ENCODE results near the gene UCN3. TPM values are rescaled to one million over a fixed set of nuclear protein-coding genes. Genes with fewer than 3 reads are reported as not detected.

The UCN3 gene, protein sequence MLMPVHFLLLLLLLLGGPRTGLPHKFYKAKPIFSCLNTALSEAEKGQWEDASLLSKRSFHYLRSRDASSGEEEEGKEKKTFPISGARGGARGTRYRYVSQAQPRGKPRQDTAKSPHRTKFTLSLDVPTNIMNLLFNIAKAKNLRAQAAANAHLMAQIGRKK
- total RNA-seq = not detected
- not detected for polyA plus RNA-seq
- total RNA-seq = 0 reads per million in 6 experiments

DNA sequence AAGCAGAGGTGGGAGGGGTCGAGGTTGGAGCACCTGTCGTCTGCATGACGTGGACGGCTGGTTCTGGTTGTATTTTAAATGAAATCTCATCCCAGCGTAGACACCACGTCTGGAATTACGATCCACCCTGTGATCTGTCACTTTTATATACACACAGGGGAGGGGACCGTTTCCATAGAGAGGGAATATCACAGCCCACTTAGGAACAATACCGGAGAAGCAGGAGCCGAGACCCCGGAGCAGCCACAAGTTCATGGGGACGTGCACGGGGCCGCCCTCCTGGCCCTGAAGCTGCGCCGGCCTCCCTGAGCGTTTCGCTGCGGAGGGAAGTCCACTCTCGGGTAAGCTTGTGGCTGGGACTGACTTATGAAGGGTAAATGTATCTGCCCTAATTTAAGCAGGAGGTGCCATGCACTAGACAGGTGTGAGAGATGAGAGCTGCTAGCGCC, at the start of gene UCN3:
UCN3 (plus strand) TSS at position 77 of the 449 bp plus-strand sequence. CDS start 8,755 bp downstream, outside the sequence.
- Mint-ChIP-seq H3K27ac (peak within 1 kb of the TSS in 1 of 10 donors; percentile 58), H3K4me3 (no peak within 1 kb of the TSS), H3K9me3 (peaks cover 0 to 3% (median 0%) of the 10 kb centered on the region in 9 donors), H3K36me3 (no peaks in the 10 kb centered on the region), H3K27me3 (peaks cover 0 to 12% (median 6%) of the 10 kb centered on the region in 5 donors), H3K4me1 (peaks cover 0 to 1% (median 0%) of the 10 kb centered on the region in 4 donors)
- DNase-seq (no peak), ATAC-seq (no peak)
- POLR2A ChIA-PET = no interaction called here

GRCh38 chr10:5317547-5318107, 47.1 kb upstream of the UCN3 start:
- peak overlapping the region in 9 of 10 donors; percentile 43 to 75 (median 65) for H3K4me3 Mint-ChIP-seq
- ATAC-seq = peak; percentile 87 to 92
- H3K27ac Mint-ChIP-seq = peak overlapping the region; percentile 20 to 83 (median 53)
- H3K36me3 Mint-ChIP-seq = peaks cover 0 to 5% (median 0%) of the 10 kb centered on the region in 3 donors
- H3K27me3 Mint-ChIP-seq = no peaks in the 10 kb centered on the region
- H3K4me1 Mint-ChIP-seq = peaks cover 20 to 43% (median 38%) of the 10 kb centered on the region in 4 donors
- DNase-seq = peak in 7 of 10 donors; percentile 3 to 63 (median 26)
- H3K9me3 Mint-ChIP-seq = peaks cover 0 to 7% (median 0%) of the 10 kb centered on the region in 9 donors
- POLR2A ChIA-PET = interaction anchor here (1.1 to 1.4 kb wide), 4 partner anchors 10 to 25 kb away, joined by 3 to 6 read pairs (median 4); no protein-coding TSS in a partner anchor

- POLR2A ChIA-PET = interaction anchor here (1.1 to 1.4 kb wide), 4 partner anchors 11 to 26 kb away, joined by 3 to 6 read pairs (median 4); no protein-coding TSS in a partner anchor
- peak overlapping the region in 7 of 10 donors; percentile 61 to 75 (median 68) for H3K4me3 Mint-ChIP-seq
- peak overlapping the region in 8 of 10 donors; percentile 0 to 83 (median 61) for H3K27ac Mint-ChIP-seq
- peaks cover 20 to 43% (median 38%) of the 10 kb centered on the region in 4 donors for H3K4me1 Mint-ChIP-seq
- peaks cover 0 to 5% (median 0%) of the 10 kb centered on the region in 3 donors for H3K36me3 Mint-ChIP-seq
- ATAC-seq = no peak
- peaks cover 0 to 7% (median 0%) of the 10 kb centered on the region in 9 donors for H3K9me3 Mint-ChIP-seq
- DNase-seq = no peak
- H3K27me3 Mint-ChIP-seq = no peaks in the 10 kb centered on the region
These were observed 46.6 kb upstream of the UCN3 start for GRCh38 chr10:5318148-5318547.

- POLR2A ChIA-PET = no interaction called here
- H3K27ac Mint-ChIP-seq = peak overlapping the region in 3 of 10 donors; percentile 16 to 71 (median 55)
- H3K9me3 Mint-ChIP-seq = peaks cover 0 to 7% (median 0%) of the 10 kb centered on the region in 9 donors
These were observed 44.9 kb upstream of the UCN3 start for GRCh38 chr10:5319863-5320262.

DNA sequence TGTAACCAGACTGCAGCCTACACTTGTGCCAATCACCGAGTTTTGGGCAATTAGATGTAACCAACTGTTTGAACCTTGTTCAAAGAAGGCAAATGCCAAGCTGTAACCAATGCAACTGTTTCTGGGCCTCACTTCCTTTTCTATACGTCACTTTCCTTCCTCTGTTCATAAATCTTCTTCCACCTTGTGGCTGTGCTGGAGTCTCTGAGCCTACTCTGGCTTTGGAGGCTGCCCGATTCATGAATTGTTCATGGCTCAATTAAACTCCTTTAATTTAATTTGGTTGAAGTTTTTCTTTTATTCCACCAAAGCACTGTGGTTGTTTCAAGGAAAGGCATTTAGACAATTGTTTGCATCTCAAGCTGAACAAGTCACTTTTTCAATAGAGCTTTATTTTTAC, 43.5 kb upstream of the UCN3 start:
- Mint-ChIP-seq H3K9me3 (peaks cover 0 to 7% (median 0%) of the 10 kb centered on the region in 9 donors), H3K4me3 (no peak overlapping the region), H3K4me1 (peaks cover 16 to 28% (median 22%) of the 10 kb centered on the region in 4 donors), H3K27ac (peak overlapping the region in 1 of 10 donors; percentile 40), H3K27me3 (no peaks in the 10 kb centered on the region), H3K36me3 (peaks cover 0 to 5% (median 0%) of the 10 kb centered on the region in 3 donors)
- no peak for DNase-seq
- no peak for ATAC-seq
- POLR2A ChIA-PET = interaction anchor here (0.9 kb wide), 2 partner anchors 11 to 25 kb away, joined by 3 to 4 read pairs; no protein-coding TSS in a partner anchor

More at GRCh38 chr10:5319863-5320262, 44.9 kb upstream of the UCN3 start:
- DNase-seq (no peak), ATAC-seq (no peak)
- H3K4me1 Mint-ChIP-seq = peaks cover 19 to 32% (median 27%) of the 10 kb centered on the region in 4 donors
- no peaks in the 10 kb centered on the region for H3K27me3 Mint-ChIP-seq
- H3K4me3 Mint-ChIP-seq = no peak overlapping the region
- H3K36me3 Mint-ChIP-seq = peaks cover 0 to 5% (median 0%) of the 10 kb centered on the region in 3 donors

- peaks cover 0 to 7% (median 4%) of the 10 kb centered on the region in 4 donors for H3K4me1 Mint-ChIP-seq
- H3K36me3 Mint-ChIP-seq = peaks cover 0 to 5% (median 0%) of the 10 kb centered on the region in 3 donors
- peak overlapping the region in 1 of 10 donors; percentile 13 for H3K27ac Mint-ChIP-seq
- POLR2A ChIA-PET = interaction anchor here (1.1 kb wide), 1 partner anchor 31 kb away, joined by 3 read pairs; no protein-coding TSS in a partner anchor
- no peaks in the 10 kb centered on the region for H3K27me3 Mint-ChIP-seq
- H3K4me3 Mint-ChIP-seq = no peak overlapping the region
- DNase-seq (no peak), ATAC-seq (no peak)
- peaks cover 0 to 10% (median 0%) of the 10 kb centered on the region in 9 donors for H3K9me3 Mint-ChIP-seq
These were observed 41.3 kb upstream of the UCN3 start for GRCh38 chr10:5323446-5323845.

- POLR2A ChIA-PET = no interaction called here
- Mint-ChIP-seq H3K27ac (no peak overlapping the region), H3K9me3 (peaks cover 0 to 9% (median 0%) of the 10 kb centered on the region in 9 donors), H3K4me1 (peaks cover 0 to 4% (median 2%) of the 10 kb centered on the region in 4 donors), H3K4me3 (no peak overlapping the region), H3K36me3 (peaks cover 0 to 5% (median 0%) of the 10 kb centered on the region in 3 donors), H3K27me3 (peaks cover 0 to 3% (median 0%) of the 10 kb centered on the region in 5 donors)
- ATAC-seq (no peak), DNase-seq (no peak)
These were observed 39.7 kb upstream of the UCN3 start for GRCh38 chr10:5325076-5325475.

GRCh38 chr10:5334196-5334880, 30.4 kb upstream of the UCN3 start:
- peaks cover 0 to 12% (median 6%) of the 10 kb centered on the region in 4 donors for H3K4me1 Mint-ChIP-seq
- H3K27ac Mint-ChIP-seq = no peak overlapping the region
- ATAC-seq (no peak), DNase-seq (no peak)
- H3K9me3 Mint-ChIP-seq = peaks cover 0 to 5% (median 0%) of the 10 kb centered on the region in 9 donors
- POLR2A ChIA-PET = no interaction called here
- no peaks in the 10 kb centered on the region for H3K36me3 Mint-ChIP-seq
- peaks cover 0 to 16% (median 5%) of the 10 kb centered on the region in 5 donors for H3K27me3 Mint-ChIP-seq
- no peak overlapping the region for H3K4me3 Mint-ChIP-seq

DNA sequence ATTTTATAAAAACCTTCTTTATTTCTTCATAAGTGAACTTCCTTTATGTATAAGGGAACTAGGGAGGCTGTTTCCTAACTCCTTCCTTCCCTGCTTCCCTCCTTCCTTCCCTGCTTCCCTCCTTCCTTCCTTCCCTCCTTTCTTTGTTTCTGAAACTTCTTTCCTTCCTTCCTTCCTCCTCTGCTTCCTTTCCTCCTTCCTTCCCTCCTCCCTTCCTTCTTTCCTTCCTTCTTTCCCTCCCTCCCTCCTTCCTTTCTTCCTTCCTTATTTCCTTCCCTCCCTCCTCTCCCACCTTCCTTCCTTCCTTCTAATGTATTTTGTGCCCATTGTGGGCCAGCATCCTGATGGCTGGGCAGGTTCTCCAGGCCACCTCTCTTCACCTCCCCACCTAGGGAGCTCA, 26.8 kb upstream of the UCN3 start:
- peaks cover 0 to 5% (median 0%) of the 10 kb centered on the region in 9 donors for H3K9me3 Mint-ChIP-seq
- no peaks in the 10 kb centered on the region for H3K36me3 Mint-ChIP-seq
- POLR2A ChIA-PET = no interaction called here
- H3K4me3 Mint-ChIP-seq = no peak overlapping the region
- H3K4me1 Mint-ChIP-seq = peaks cover 0 to 12% (median 6%) of the 10 kb centered on the region in 4 donors
- DNase-seq (no peak), ATAC-seq (no peak)
- peak overlapping the region in 4 of 10 donors; percentile 2 to 53 (median 30) for H3K27ac Mint-ChIP-seq
- peaks cover 0 to 18% (median 5%) of the 10 kb centered on the region in 5 donors for H3K27me3 Mint-ChIP-seq

- no peaks in the 10 kb centered on the region for H3K9me3 Mint-ChIP-seq
- no peak for ATAC-seq
- peak overlapping the region in 1 of 10 donors; percentile 8 for H3K27ac Mint-ChIP-seq
- H3K27me3 Mint-ChIP-seq = peaks cover 0 to 9% (median 0%) of the 10 kb centered on the region in 5 donors
- no peaks in the 10 kb centered on the region for H3K36me3 Mint-ChIP-seq
- H3K4me1 Mint-ChIP-seq = peaks cover 0 to 2% (median 0%) of the 10 kb centered on the region in 4 donors
- DNase-seq = no peak
- POLR2A ChIA-PET = interaction anchor here (0.7 to 1.7 kb wide), 3 partner anchors 34 to 251 kb away, joined by 3 to 5 read pairs (median 3); no protein-coding TSS in a partner anchor
- no peak overlapping the region for H3K4me3 Mint-ChIP-seq
These were observed 21.7 kb upstream of the UCN3 start for GRCh38 chr10:5343092-5343491.

- POLR2A ChIA-PET = interaction anchor here (0.7 to 1.7 kb wide), 3 partner anchors 34 to 250 kb away, joined by 3 to 5 read pairs (median 3); no protein-coding TSS in a partner anchor
- Mint-ChIP-seq H3K4me3 (no peak overlapping the region), H3K27me3 (peaks cover 0 to 7% (median 0%) of the 10 kb centered on the region in 5 donors), H3K9me3 (no peaks in the 10 kb centered on the region), H3K4me1 (no peaks in the 10 kb centered on the region), H3K36me3 (no peaks in the 10 kb centered on the region), H3K27ac (no peak overlapping the region)
- DNase-seq = peak in 1 of 10 donors; percentile 11
- peak in 1 of 2 donors; percentile 42 for ATAC-seq
These were observed 21.2 kb upstream of the UCN3 start for GRCh38 chr10:5343561-5343960.

GRCh38 chr10:5343979-5344378, 20.8 kb upstream of the UCN3 start:
- Mint-ChIP-seq H3K9me3 (no peaks in the 10 kb centered on the region), H3K27me3 (peaks cover 0 to 7% (median 0%) of the 10 kb centered on the region in 5 donors), H3K27ac (no peak overlapping the region), H3K4me3 (no peak overlapping the region), H3K4me1 (no peaks in the 10 kb centered on the region), H3K36me3 (no peaks in the 10 kb centered on the region)
- POLR2A ChIA-PET = interaction anchor here (1.7 kb wide), 1 partner anchor 51 kb away, joined by 5 read pairs; no protein-coding TSS in a partner anchor
- DNase-seq (no peak), ATAC-seq (no peak)
